ENCODE results near the gene PACRG. TPM values are rescaled to one million over a fixed set of nuclear protein-coding genes. Genes with fewer than 3 reads are reported as not detected.
A peak's percentile ranks its signal among the peaks of the same experiment; 100 is the strongest.

PACRG gene
- total RNA-seq, 1 donor from 2014 or later, result 10.5 TPM

- H3K27ac ChIP-seq (replicated peaks), result peak overlapping the region; percentile 41
- H3K9me3 ChIP-seq (replicated peaks), result no peaks in the 10 kb centered on the region
- H3K36me3 ChIP-seq, result no peaks in the 10 kb centered on the region
- no peak for DNase-seq
- no peaks in the 10 kb centered on the region for H3K27me3 ChIP-seq (ENCODE audit: low read depth)
- peaks cover 19% of the 10 kb centered on the region for H3K4me1 ChIP-seq
- intact Hi-C loops (cut with micrococcal nuclease), result no loop called here
- TF ChIP-seq CTCF (IDR thresholded peaks at IDR 0.05; ENCODE audit: borderline replicate concordance), result no peak
- no peak overlapping the region for H3K4me3 ChIP-seq
Observed at GRCh38 chr6:163284151-163284550, 556.4 kb downstream of the PACRG start.

GRCh38 chr6:163285691-163286090 lies 557.9 kb downstream of the PACRG start:
- intact Hi-C loops (cut with micrococcal nuclease), result no loop called here
- TF ChIP-seq CTCF (IDR thresholded peaks at IDR 0.05; ENCODE audit: borderline replicate concordance), result no peak

GRCh38 chr6:163287626-163288025 lies 559.9 kb downstream of the PACRG start:
- Histone ChIP-seq H3K4me3 (no peak overlapping the region), H3K4me1 (peaks cover 23% of the 10 kb centered on the region), H3K36me3 (no peaks in the 10 kb centered on the region), H3K9me3 (replicated peaks) (no peaks in the 10 kb centered on the region), H3K27ac (replicated peaks) (peak overlapping the region; percentile 93), H3K27me3 (ENCODE audit: low read depth) (no peaks in the 10 kb centered on the region)
- intact Hi-C loops (cut with micrococcal nuclease), result no loop called here
- no peak for DNase-seq
- TF ChIP-seq CTCF (IDR thresholded peaks at IDR 0.05; ENCODE audit: borderline replicate concordance), result no peak

More at GRCh38 chr6:163285691-163286090, 557.9 kb downstream of the PACRG start:
- no peak for DNase-seq
- Histone ChIP-seq H3K9me3 (replicated peaks) (no peaks in the 10 kb centered on the region), H3K36me3 (no peaks in the 10 kb centered on the region), H3K4me1 (peaks cover 23% of the 10 kb centered on the region), H3K27ac (replicated peaks) (peak overlapping the region; percentile 41), H3K27me3 (ENCODE audit: low read depth) (no peaks in the 10 kb centered on the region), H3K4me3 (no peak overlapping the region)

GRCh38 chr6:163288066-163288465 lies 560.3 kb downstream of the PACRG start:
- Histone ChIP-seq H3K9me3 (replicated peaks) (no peaks in the 10 kb centered on the region), H3K36me3 (no peaks in the 10 kb centered on the region), H3K27me3 (ENCODE audit: low read depth) (no peaks in the 10 kb centered on the region), H3K4me3 (no peak overlapping the region), H3K4me1 (peaks cover 26% of the 10 kb centered on the region), H3K27ac (replicated peaks) (peak overlapping the region; percentile 93)
- intact Hi-C loops (cut with micrococcal nuclease), result no loop called here
- DNase-seq, result no peak
- TF ChIP-seq CTCF (IDR thresholded peaks at IDR 0.05; ENCODE audit: borderline replicate concordance), result no peak

GRCh38 chr6:163288915-163289314 lies 561.1 kb downstream of the PACRG start:
- H3K27ac ChIP-seq (replicated peaks), result peak overlapping the region; percentile 93
- DNase-seq, result peak; percentile 65
- H3K4me3 ChIP-seq, result peak overlapping the region; percentile 14
- peaks cover 33% of the 10 kb centered on the region for H3K4me1 ChIP-seq
- intact Hi-C loops (cut with micrococcal nuclease), result no loop called here
- TF ChIP-seq CTCF (IDR thresholded peaks at IDR 0.05; ENCODE audit: borderline replicate concordance), result no peak
- no peaks in the 10 kb centered on the region for H3K27me3 ChIP-seq (ENCODE audit: low read depth)
- no peaks in the 10 kb centered on the region for H3K36me3 ChIP-seq
- no peaks in the 10 kb centered on the region for H3K9me3 ChIP-seq (replicated peaks)
